NB4 (cell line): ENCODE measurements around the gene TMX2.

Experiments
- POLR2A ChIP-seq: IDR thresholded peaks from 2 replicates; pipeline ENCODE4 v1.6.1; 2011; ENCODE audit warnings: mild to moderate bottlenecking; ENCODE audit not compliant: insufficient read length; ENCODE audit errors: extremely low read depth
- TF ChIP-seq, protein P1 (sequence below): IDR thresholded peaks from one replicate; pipeline ENCODE4 v1.5.1; 2012; ENCODE audit warnings: low read depth, low read length

DNA sequence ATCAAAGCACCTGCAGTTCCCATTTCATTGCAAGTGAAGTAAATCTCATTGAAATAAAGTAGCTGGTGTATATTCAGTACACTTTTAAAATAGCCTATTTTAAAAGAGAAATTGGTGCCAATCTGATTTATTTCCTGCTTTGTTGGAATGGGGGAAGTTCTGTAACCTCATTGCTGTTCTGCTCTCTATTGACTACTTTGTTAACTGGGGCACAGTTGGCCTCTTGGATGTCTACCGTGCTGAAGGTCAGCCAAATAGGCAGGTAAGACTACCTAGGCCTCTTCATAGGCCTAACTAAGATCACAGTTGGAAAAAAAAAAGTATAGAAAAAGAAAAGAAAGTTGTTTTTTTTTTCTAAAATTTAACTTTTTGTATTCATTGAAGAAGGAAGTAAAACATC lies 58.4 kb downstream of the TMX2 start:
- TF ChIP-seq POLR2A: no peak
- TF ChIP-seq, protein P1, sequence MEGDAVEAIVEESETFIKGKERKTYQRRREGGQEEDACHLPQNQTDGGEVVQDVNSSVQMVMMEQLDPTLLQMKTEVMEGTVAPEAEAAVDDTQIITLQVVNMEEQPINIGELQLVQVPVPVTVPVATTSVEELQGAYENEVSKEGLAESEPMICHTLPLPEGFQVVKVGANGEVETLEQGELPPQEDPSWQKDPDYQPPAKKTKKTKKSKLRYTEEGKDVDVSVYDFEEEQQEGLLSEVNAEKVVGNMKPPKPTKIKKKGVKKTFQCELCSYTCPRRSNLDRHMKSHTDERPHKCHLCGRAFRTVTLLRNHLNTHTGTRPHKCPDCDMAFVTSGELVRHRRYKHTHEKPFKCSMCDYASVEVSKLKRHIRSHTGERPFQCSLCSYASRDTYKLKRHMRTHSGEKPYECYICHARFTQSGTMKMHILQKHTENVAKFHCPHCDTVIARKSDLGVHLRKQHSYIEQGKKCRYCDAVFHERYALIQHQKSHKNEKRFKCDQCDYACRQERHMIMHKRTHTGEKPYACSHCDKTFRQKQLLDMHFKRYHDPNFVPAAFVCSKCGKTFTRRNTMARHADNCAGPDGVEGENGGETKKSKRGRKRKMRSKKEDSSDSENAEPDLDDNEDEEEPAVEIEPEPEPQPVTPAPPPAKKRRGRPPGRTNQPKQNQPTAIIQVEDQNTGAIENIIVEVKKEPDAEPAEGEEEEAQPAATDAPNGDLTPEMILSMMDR: no peak
